ENCODE data around the gene ZNF618. TPM values are rescaled to one million over a fixed set of nuclear protein-coding genes. Genes with fewer than 3 reads are reported as not detected.
A peak's percentile ranks its signal among the peaks of the same experiment; 100 is the strongest.

The ZNF618 gene
- total RNA-seq, 2 donors from 2014 or later = 4.6 to 11.3 TPM

- DNase-seq (ENCODE audit: low spot score) = no peak
- Histone ChIP-seq H3K27ac (no peak overlapping the region), H3K4me1 (replicated peaks) (no peaks in the 10 kb centered on the region), H3K36me3 (no peaks in the 10 kb centered on the region), H3K9me3 (no peaks in the 10 kb centered on the region), H3K27me3 (replicated peaks; ENCODE audit: insufficient read depth) (no peaks in the 10 kb centered on the region), H3K4me3 (no peak overlapping the region)
- intact Hi-C loops (cut with DNase I) = no loop called here
- 97% methylated on average over 12 of the region's 12 CpGs for WGBS
- no peak for TF ChIP-seq CTCF (IDR thresholded peaks at IDR 0.05)
- TF ChIP-seq POLR2AphosphoS5 (IDR thresholded peaks at IDR 0.05) = no peak
- TF ChIP-seq POLR2A (IDR thresholded peaks at IDR 0.05) = no peak
These were observed 218.9 kb downstream of the ZNF618 start for GRCh38 chr9:114094971-114095370.

- Histone ChIP-seq H3K27me3 (replicated peaks; ENCODE audit: insufficient read depth) (no peaks in the 10 kb centered on the region), H3K4me1 (replicated peaks) (no peaks in the 10 kb centered on the region), H3K9me3 (no peaks in the 10 kb centered on the region), H3K27ac (no peak overlapping the region), H3K36me3 (no peaks in the 10 kb centered on the region), H3K4me3 (no peak overlapping the region)
- intact Hi-C loops (cut with DNase I) = no loop called here
- DNase-seq (ENCODE audit: low spot score) = no peak
- WGBS = 96% methylated on average over 9 of the region's 9 CpGs
- no peak for TF ChIP-seq POLR2AphosphoS5 (IDR thresholded peaks at IDR 0.05)
- no peak for TF ChIP-seq CTCF (IDR thresholded peaks at IDR 0.05)
- no peak for TF ChIP-seq POLR2A (IDR thresholded peaks at IDR 0.05)
These were observed 220.0 kb downstream of the ZNF618 start for GRCh38 chr9:114096041-114096511.

- DNase-seq (ENCODE audit: low spot score) = no peak
- H3K27ac ChIP-seq = no peak overlapping the region
- 68% methylated on average over 14 of the region's 14 CpGs for WGBS
- intact Hi-C loops (cut with DNase I) = no loop called here
- H3K4me3 ChIP-seq = no peak overlapping the region
- no peaks in the 10 kb centered on the region for H3K4me1 ChIP-seq (replicated peaks)
- TF ChIP-seq POLR2AphosphoS5 (IDR thresholded peaks at IDR 0.05) = no peak
- TF ChIP-seq CTCF (IDR thresholded peaks at IDR 0.05) = no peak
- no peak for TF ChIP-seq POLR2A (IDR thresholded peaks at IDR 0.05)
- H3K9me3 ChIP-seq = no peaks in the 10 kb centered on the region
- no peaks in the 10 kb centered on the region for H3K36me3 ChIP-seq
- no peaks in the 10 kb centered on the region for H3K27me3 ChIP-seq (replicated peaks; ENCODE audit: insufficient read depth)
These were observed 220.9 kb downstream of the ZNF618 start for GRCh38 chr9:114096866-114097612.

- Histone ChIP-seq H3K9me3 (no peaks in the 10 kb centered on the region), H3K4me3 (peak overlapping the region; percentile 47 to 51), H3K36me3 (no peaks in the 10 kb centered on the region), H3K4me1 (replicated peaks) (no peaks in the 10 kb centered on the region), H3K27me3 (replicated peaks; ENCODE audit: insufficient read depth) (no peaks in the 10 kb centered on the region), H3K27ac (no peak overlapping the region)
- intact Hi-C loops (cut with DNase I) = no loop called here
- no peak for DNase-seq (ENCODE audit: low spot score)
- TF ChIP-seq POLR2AphosphoS5 (IDR thresholded peaks at IDR 0.05) (no peak), POLR2A (IDR thresholded peaks at IDR 0.05) (no peak), CTCF (IDR thresholded peaks at IDR 0.05) (no peak)
- WGBS = 13% methylated on average over 18 of the region's 18 CpGs
These were observed 221.5 kb downstream of the ZNF618 start for GRCh38 chr9:114097613-114098020.

Data from prostate gland (tissue), 2 donors.